CD4-positive, alpha-beta T cell treated with Interleukin-4 for 4 hours (primary cell): ENCODE measurements around the gene TTF2.
"Not testable (repeated sequence)": the region's sequence is repeated elsewhere in the genome, so short reads cannot be mapped to it uniquely, and the experiment has no call there.

Experiments used
- DNase-seq: peaks from one replicate; pipeline ENCODE4 v3.0.0-alpha.2; 2020

Gene TTF2

DNA sequence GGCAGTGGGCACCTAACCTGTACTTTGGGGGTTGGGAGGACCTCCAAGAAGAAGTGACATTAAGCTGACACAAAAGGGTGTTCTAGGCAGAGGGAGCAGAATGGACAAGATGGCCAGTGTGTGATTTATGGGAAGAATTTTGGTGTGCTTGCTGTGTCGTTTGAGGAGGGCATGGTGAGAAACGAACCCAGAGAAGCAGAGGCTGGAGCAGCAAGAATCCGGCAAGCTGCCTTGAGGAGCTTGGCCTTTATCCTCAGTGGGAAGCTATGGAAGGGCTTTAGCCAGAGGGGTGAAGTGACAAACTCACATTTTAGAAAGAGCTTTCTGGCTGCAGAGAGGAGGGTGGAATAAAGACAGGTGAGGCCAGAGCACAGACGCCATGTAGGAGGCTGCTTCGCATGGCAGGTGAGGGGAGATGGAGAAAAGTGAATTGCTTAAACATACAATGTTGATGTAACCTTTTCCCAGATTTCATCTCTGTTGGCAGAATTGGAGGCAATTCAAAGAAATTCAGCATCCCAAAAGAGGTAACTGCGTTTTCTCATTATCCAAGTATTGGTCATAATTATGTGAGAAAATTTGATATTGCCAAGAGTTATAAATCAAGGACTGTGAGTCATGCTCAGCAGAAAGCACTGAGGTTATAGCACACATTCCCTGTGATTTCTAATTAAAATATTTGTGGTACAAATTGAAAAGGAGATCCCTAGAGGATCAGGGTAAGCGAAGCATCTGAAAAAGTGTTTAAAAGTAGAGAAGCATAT, 34.9 kb downstream of the TTF2 start:
- no peak for DNase-seq

GRCh38 chr1:117096951-117097408, 36.9 kb downstream of the TTF2 start:
- DNase-seq = no peak

DNA sequence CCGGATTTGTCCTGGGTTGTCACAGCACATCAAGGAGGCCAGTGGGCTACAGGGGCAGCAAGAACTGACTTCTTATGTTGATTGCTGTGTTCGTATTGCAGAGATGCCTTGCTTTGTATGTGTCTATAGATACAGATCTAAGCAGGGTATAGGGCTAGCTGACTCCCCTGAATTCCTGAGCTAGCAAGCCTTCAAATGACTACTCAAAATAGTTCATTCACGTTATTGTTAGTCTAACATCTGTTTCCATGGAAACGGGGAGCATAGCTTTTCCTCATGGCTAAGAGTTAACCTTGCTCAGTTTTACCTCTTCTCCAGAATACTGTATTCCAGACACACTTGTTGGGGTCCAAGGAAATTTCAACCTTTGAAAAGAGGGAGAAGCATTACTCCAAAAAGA, 37.3 kb downstream of the TTF2 start:
- DNase-seq = no peak

DNA sequence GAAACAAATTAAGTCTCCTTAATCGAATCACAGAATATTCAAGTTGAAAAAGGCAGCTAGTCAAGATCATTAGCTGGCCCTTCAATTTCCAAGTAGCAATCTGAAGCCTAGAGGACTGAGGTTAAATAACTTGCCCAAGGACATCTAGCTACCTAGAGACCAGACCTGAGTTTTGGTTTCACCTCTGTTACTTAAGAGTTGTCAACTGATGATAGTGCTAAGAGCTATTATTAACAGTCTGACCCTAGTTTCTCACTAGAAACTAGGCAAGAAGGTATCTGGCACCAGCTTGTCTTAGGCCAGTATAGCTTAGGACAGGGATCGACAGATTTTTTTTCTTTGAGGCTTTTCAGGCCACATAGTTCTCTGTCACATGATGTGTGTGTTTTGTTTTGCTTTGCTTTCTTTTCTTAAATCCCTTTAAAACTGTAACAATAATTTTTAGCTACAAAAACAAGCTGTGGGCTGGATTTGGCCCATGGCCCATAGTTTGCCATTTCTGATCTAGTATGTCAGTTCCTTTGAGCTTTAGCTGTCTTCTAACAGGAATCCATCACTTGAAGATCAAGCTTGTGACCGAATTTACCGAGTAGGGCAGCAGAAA, 38.3 kb downstream of the TTF2 start:
- DNase-seq = no peak

- no peak for DNase-seq
Observed at GRCh38 chr1:117101334-117101733, 41.2 kb downstream of the TTF2 start.

GRCh38 chr1:117101858-117102257, 41.7 kb downstream of the TTF2 start:
- not testable (repeated sequence) for DNase-seq

- no peak for DNase-seq
Observed at GRCh38 chr1:117104986-117105385, 44.9 kb downstream of the TTF2 start.

DNA sequence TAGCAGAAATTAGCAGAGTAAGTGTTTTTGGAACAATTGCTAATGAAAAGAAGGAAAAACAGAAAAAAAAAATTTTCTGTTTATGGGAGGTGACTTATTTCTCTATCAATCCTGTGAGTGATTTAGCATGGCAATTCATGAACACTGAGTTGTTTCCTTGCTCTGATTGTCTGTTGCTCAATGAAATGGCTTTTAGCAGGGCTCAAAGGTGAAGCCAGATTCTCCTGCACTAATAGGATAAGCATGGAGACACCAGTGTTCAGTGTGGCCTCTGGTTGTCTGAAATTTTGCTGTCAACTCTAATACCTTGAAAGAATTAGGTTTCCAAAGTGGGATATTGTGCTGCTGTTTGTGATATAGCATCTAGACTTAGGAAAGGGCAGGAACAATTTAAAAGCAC, 45.6 kb downstream of the TTF2 start:
- DNase-seq = no peak

DNA sequence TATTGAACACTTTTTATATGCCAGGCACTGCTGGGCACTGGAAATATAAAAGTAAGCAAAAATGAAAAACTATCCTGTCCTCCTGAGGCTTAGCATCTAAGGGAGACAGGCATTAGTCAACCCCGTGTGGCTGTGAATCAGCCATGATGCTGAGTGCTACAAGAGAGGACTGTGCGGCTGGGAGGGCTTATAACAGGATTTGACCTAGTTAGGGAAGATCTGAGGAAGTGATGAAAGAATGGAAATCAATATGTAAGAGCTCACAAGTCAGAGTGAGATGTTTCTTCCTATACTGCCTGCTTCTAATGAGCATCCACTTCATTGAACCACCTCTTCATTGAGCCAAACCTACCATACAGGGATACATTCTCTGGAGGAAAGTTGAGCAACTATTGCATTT, 46.4 kb downstream of the TTF2 start:
- DNase-seq = no peak

- no peak for DNase-seq
Observed at GRCh38 chr1:117107364-117107763, 47.2 kb downstream of the TTF2 start.

DNA sequence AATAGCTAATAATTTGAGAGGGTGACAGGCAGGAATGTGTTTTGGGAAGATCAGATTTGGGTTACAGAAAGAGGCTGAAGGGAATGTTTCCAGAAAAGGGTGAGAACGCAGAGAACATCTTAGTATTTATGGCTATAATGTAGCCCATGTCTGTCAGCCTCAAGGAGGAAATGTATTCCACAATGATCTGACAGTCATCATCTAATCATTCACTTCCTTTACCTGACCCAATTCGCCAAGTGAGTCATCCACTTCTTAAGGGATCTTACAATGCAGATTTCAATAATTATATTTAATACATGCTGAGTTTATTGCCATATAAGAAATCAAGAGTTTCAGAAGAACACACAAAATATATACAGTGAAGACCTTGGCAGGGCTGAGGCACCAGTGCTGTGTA, 50.6 kb downstream of the TTF2 start:
- DNase-seq = no peak

- DNase-seq = no peak
Observed at GRCh38 chr1:117112047-117112717, 52.1 kb downstream of the TTF2 start.

- DNase-seq = no peak
Observed at GRCh38 chr1:117113199-117113598, 53.1 kb downstream of the TTF2 start.

DNA sequence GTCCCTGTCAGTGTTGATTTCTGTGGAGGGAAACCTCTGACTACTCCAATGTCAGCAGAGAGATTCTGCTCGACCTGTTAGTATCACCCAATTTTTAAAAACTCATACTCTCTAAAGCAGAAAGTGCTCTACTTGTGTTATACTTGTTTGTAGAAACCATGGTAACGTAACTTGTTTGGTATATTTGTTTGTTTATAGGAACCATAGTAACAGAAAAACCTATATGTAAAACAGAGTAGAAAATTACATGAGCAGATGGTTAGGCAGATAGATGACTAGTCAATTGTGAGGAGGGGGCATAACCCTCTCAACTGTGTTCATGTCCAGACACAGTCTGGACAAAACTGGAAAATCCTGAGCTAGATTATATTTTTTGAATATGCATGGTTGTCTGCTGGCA, 54.8 kb downstream of the TTF2 start:
- peak; percentile 21 for DNase-seq

- no peak for DNase-seq
Observed at GRCh38 chr1:117116090-117116783, 56.1 kb downstream of the TTF2 start.

GRCh38 chr1:117116784-117117130, 56.6 kb downstream of the TTF2 start:
- DNase-seq = no peak

GRCh38 chr1:117117697-117118096, 57.6 kb downstream of the TTF2 start:
- no peak for DNase-seq

DNA sequence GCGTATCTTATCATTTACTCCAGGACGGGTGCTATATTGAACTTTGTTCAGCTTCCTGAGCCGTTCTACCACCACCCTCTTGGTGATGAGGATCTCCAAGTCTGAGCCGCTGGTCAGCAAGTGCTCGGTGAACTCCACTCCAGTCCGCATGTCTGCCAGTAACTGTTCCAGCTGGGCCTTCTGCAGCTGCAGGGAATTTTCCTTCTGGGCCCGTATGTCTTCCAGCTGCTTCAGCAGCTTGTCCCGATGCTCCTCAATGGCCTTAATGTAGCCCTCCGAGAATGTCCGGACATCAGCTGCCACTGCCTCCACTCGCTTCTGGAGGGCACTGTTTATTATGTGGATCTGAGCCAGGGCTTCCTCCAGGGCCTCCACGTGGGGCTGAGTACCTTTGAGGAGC, 58.0 kb downstream of the TTF2 start:
- no peak for DNase-seq

- DNase-seq = not testable (repeated sequence)
Observed at GRCh38 chr1:117119144-117119543, 59.0 kb downstream of the TTF2 start.

GRCh38 chr1:117120774-117121588, 60.9 kb downstream of the TTF2 start:
- DNase-seq = no peak

- peak; percentile 88 for DNase-seq
Observed at GRCh38 chr1:117121589-117122329, 61.6 kb downstream of the TTF2 start, which contains the start of gene TRIM45. TRIM45 (minus strand) TSS chr1:117121749; CDS start chr1:117121201, 548 bp downstream.
